GM12892 (cell line): ENCODE results near the gene SCUBE1.

Source experiments
- POLR2A ChIP-seq: IDR thresholded peaks from 2 replicates; pipeline ENCODE4 v1.6.1; 2011; ENCODE audit warnings: low read depth, low read length, control low read depth
- POLR2AphosphoS5 ChIP-seq: IDR thresholded peaks from 2 replicates; pipeline ENCODE4 v1.6.1; 2011; ENCODE audit warnings: low read depth, low read length, control low read depth
- TAF1 ChIP-seq: IDR thresholded peaks from 2 replicates; pipeline ENCODE4 v1.6.1; 2011; ENCODE audit warnings: low read depth, mild to moderate bottlenecking, control low read depth, low read length, borderline replicate concordance

- TF ChIP-seq POLR2A (no peak), POLR2AphosphoS5 (no peak), TAF1 (no peak)
Measured at GRCh38 chr22:43310311-43310710, 32.9 kb downstream of the SCUBE1 start.
